PC-3 (cell line): ENCODE measurements around the gene AIG1. TPM values are rescaled to one million over a fixed set of nuclear protein-coding genes. Genes with fewer than 3 reads are reported as not detected.

Experiments used
- ATAC-seq: fragments of 200-7000 bp; cut with Tn5 transposase; 2 replicates; pipeline ENCODE4 v1.9.1; 2020; ENCODE audit warnings: mild to moderate bottlenecking, moderate library complexity
- BruUV-seq: library from RNA; stranded (reverse); fragments of 400-500 nt; replicated peaks from 2 replicates; lab custom pipeline; 2021; lab: Mats Ljungman, UMichigan
- CTCF ChIA-PET: fragments of 300-600 bp; sonication (Branson Sonifier 250); formaldehyde crosslinking; loops from one replicate; lab custom pipeline; 2022; ENCODE audit warnings: antibody characterized with exemption; lab: Charles Lee
- POLR2A ChIA-PET: fragments of 300-600 bp; sonication (Branson Sonifier 250); formaldehyde crosslinking; loops from one replicate; lab custom pipeline; 2022; ENCODE audit warnings: antibody characterized with exemption; ENCODE audit not compliant: unreplicated experiment; lab: Charles Lee
- DNase-seq: peaks from one replicate; pipeline ENCODE4 v3.0.0-alpha.2; 2015
- H2AFZ ChIP-seq: fragments of 300-600 bp; sonication (generic); 2 replicates; pipeline ENCODE4 v1.6.0; 2016; ENCODE audit warnings: antibody characterized with exemption, low read length
- H3F3A ChIP-seq: fragments of 300-600 bp; sonication (generic); one replicate; pipeline ENCODE4 v1.6.0; 2017; ENCODE audit warnings: antibody characterized with exemption, low read length, control low read depth, mild to moderate bottlenecking; ENCODE audit not compliant: unreplicated experiment
- H3K27ac ChIP-seq: fragments of 300-600 bp; sonication (generic); 2 replicates; pipeline ENCODE4 v1.5.1; 2016; ENCODE audit warnings: mild to moderate bottlenecking, low read length
- H3K27me3 ChIP-seq: fragments of 300-600 bp; sonication (generic); 2 replicates; pipeline ENCODE4 v1.6.1; 2016; ENCODE audit warnings: low read length, mixed read lengths
- H3K36me3 ChIP-seq: fragments of 300-600 bp; sonication (generic); 2 replicates; pipeline ENCODE4 v1.6.1; 2016; ENCODE audit warnings: low read depth, mixed run types, low read length, mixed read lengths
- H3K4me1 ChIP-seq: fragments of 300-600 bp; sonication (generic); 2 replicates; pipeline ENCODE4 v1.5.1; 2016; ENCODE audit warnings: low read length; ENCODE audit not compliant: insufficient read depth
- H3K4me2 ChIP-seq: fragments of 300-600 bp; sonication (generic); 2 replicates; pipeline ENCODE4 v1.6.0; 2016; ENCODE audit warnings: low read length
- H3K4me3 ChIP-seq: fragments of 300-600 bp; sonication (generic); 2 replicates; pipeline ENCODE4 v1.5.1; 2016; ENCODE audit warnings: mild to moderate bottlenecking, low read length, mixed read lengths
- H3K79me2 ChIP-seq: fragments of 300-600 bp; sonication (generic); 2 replicates; pipeline ENCODE4 v1.6.1; 2017; ENCODE audit warnings: low read length, mixed read lengths
- H3K9ac ChIP-seq: fragments of 300-600 bp; sonication (generic); 2 replicates; pipeline ENCODE4 v1.6.0; 2016; ENCODE audit warnings: mild to moderate bottlenecking, low read length
- H3K9me2 ChIP-seq: fragments of 300-600 bp; sonication (generic); replicated peaks from 2 replicates; pipeline ENCODE4 v1.6.1; 2016; ENCODE audit warnings: mixed run types, low read length, mixed read lengths
- H3K9me3 ChIP-seq: fragments of 300-600 bp; sonication (generic); 2 replicates; pipeline ENCODE4 v1.6.1; 2016; ENCODE audit warnings: low read length, mixed read lengths
- H4K20me1 ChIP-seq: fragments of 300-600 bp; sonication (generic); 2 replicates; pipeline ENCODE4 v1.6.1; 2016; ENCODE audit warnings: low read length, mixed read lengths
- EZH2 ChIP-seq: fragments of 300-600 bp; sonication (generic); IDR thresholded peaks from one replicate; pipeline ENCODE4 v1.6.1; 2017; ENCODE audit warnings: antibody characterized with exemption, mild to moderate bottlenecking, low read length; ENCODE audit not compliant: unreplicated experiment
- EZH2phosphoT487 ChIP-seq: fragments of 300-600 bp; sonication (generic); IDR thresholded peaks from 2 replicates; pipeline ENCODE4 v1.6.1; 2018; ENCODE audit warnings: mild to moderate bottlenecking, antibody characterized with exemption, low read length, borderline replicate concordance
- intact Hi-C: fragments of 100-400 bp; cut with micrococcal nuclease; formaldehyde crosslinking; loops from 2 replicates; pipeline ENCODE4 v1.9.0; 2023
- total RNA-seq: library from RNA; depleted of rRNA; stranded (reverse); fragments of >200 nt; gene quantifications from 2 replicates; pipeline ENCODE4 v1.2.3, GENCODE V29; 2014
- TF ChIP-seq, protein P1 (sequence below): fragments of 300-600 bp; sonication (generic); conservative IDR thresholded peaks from 2 replicates; pipeline ENCODE4 v1.5.1; 2017; ENCODE audit warnings: antibody characterized with exemption, low read depth, mild to moderate bottlenecking, low read length

The AIG1 gene
- total RNA-seq, 1 experiment from 2014 or later, result 32.7 TPM

DNA sequence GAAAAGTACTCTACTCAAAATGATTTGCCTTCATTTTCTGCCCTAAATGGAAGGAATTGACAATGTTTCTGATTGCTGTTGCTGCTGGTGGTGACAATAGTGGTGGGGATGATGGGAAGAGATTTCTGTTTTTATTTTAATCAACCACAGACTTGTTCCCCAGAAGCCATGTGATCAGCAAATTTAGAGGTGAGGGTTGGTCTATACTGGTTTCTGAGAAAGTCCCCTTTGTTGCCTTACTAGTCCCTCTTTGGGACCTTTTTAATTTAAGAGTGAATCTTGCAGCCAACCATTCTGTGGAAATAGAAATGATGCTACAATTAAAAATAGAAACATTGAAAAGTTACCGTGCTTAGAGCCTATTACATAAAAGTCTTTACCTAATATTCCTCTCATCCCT is 43.2 kb downstream of the AIG1 start:
- H3K4me2 ChIP-seq, result no peak overlapping the region
- ChIA-PET POLR2A (no interaction called here), CTCF (no interaction called here)
- TF ChIP-seq EZH2phosphoT487 (no peak), EZH2 (no peak)
- TF ChIP-seq, protein P1, sequence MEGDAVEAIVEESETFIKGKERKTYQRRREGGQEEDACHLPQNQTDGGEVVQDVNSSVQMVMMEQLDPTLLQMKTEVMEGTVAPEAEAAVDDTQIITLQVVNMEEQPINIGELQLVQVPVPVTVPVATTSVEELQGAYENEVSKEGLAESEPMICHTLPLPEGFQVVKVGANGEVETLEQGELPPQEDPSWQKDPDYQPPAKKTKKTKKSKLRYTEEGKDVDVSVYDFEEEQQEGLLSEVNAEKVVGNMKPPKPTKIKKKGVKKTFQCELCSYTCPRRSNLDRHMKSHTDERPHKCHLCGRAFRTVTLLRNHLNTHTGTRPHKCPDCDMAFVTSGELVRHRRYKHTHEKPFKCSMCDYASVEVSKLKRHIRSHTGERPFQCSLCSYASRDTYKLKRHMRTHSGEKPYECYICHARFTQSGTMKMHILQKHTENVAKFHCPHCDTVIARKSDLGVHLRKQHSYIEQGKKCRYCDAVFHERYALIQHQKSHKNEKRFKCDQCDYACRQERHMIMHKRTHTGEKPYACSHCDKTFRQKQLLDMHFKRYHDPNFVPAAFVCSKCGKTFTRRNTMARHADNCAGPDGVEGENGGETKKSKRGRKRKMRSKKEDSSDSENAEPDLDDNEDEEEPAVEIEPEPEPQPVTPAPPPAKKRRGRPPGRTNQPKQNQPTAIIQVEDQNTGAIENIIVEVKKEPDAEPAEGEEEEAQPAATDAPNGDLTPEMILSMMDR, result no peak
- no peak for DNase-seq
- no peaks in the 10 kb centered on the region for H3K4me1 ChIP-seq
- no peaks in the 10 kb centered on the region for H3K79me2 ChIP-seq
- no TSS peak for BruUV-seq
- no peak overlapping the region for H3K9ac ChIP-seq
- ATAC-seq, result no peak
- no peaks in the 10 kb centered on the region for H3K9me3 ChIP-seq
- intact Hi-C loops, result no loop called here
- H3K27me3 ChIP-seq, result no peaks in the 10 kb centered on the region
- H2AFZ ChIP-seq, result no peak overlapping the region
- H3K27ac ChIP-seq, result no peak overlapping the region
- no peaks in the 10 kb centered on the region for H3F3A ChIP-seq
- H4K20me1 ChIP-seq, result no peaks in the 10 kb centered on the region
- no peaks in the 10 kb centered on the region; the same call in 1 of the 2 replicates for H3K36me3 ChIP-seq
- no peaks in the 10 kb centered on the region for H3K9me2 ChIP-seq
- no peak overlapping the region for H3K4me3 ChIP-seq

GRCh38 chr6:143107440-143107839 is 46.8 kb downstream of the AIG1 start:
- ChIA-PET CTCF (no interaction called here), POLR2A (no interaction called here)
- Histone ChIP-seq H3K4me1 (no peaks in the 10 kb centered on the region), H3K27me3 (no peaks in the 10 kb centered on the region), H3K4me3 (no peak overlapping the region), H3K9ac (no peak overlapping the region), H4K20me1 (no peaks in the 10 kb centered on the region), H3K36me3 (no peaks in the 10 kb centered on the region; the same call in 1 of the 2 replicates), H3K27ac (no peak overlapping the region), H2AFZ (no peak overlapping the region), H3K4me2 (no peak overlapping the region), H3K9me2 (no peaks in the 10 kb centered on the region), H3K79me2 (no peaks in the 10 kb centered on the region), H3K9me3 (no peaks in the 10 kb centered on the region), H3F3A (no peaks in the 10 kb centered on the region)
- TF ChIP-seq, protein P1, result no peak
- TF ChIP-seq EZH2phosphoT487 (no peak), EZH2 (no peak)
- ATAC-seq (no peak), DNase-seq (no peak)
- no TSS peak for BruUV-seq
- intact Hi-C loops, result no loop called here

DNA sequence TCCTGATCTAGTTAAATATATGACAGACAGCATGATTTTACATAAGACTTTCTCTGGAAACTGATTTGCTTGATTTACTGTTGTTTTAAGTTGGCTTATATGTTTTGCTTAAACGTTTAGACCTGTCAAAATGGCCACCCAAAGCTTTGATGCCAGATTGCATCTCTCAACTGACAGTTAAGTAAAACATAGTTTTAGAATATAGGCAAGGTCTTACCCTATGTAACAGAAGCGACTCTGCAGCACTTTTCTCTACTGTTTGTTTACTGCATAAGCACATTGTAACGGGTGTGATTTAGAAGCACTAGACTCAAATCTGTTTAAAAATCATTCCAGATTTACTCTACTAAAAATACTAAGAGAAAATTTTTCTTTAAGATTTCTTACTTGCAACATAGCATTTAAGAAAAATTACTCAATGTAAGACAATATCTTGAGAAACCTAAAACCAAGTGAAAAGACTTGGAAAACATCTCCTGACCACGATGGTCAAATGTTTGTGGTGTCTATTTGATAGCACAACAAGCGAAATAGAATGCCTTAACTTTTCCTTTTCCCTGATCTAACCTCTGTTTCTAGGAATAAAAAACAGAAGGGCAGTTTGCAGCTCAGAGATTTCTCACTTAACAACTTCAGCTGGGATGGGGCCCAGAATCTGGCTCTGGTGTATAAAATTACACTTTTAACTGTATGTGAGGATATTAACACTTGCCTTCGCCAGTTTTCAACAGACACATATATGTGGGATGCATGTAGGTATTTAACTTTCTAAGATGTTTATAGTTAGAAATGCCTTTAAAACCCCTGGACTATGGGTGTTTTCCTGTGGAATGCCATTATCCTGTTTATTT is 47.4 kb downstream of the AIG1 start:
- Histone ChIP-seq H3K4me1 (no peaks in the 10 kb centered on the region), H3K27ac (no peak overlapping the region), H3K27me3 (no peaks in the 10 kb centered on the region), H3K79me2 (no peaks in the 10 kb centered on the region), H3K9me2 (no peaks in the 10 kb centered on the region), H3K36me3 (no peaks in the 10 kb centered on the region; the same call in 1 of the 2 replicates), H3K4me3 (no peak overlapping the region), H2AFZ (no peak overlapping the region), H3K9me3 (no peaks in the 10 kb centered on the region), H3K4me2 (no peak overlapping the region), H3F3A (no peaks in the 10 kb centered on the region), H3K9ac (no peak overlapping the region), H4K20me1 (no peaks in the 10 kb centered on the region)
- ATAC-seq (no peak), DNase-seq (no peak)
- no TSS peak for BruUV-seq
- POLR2A ChIA-PET, result no interaction called here
- intact Hi-C loops, result no loop called here
- no peak for TF ChIP-seq EZH2phosphoT487
- CTCF ChIA-PET, result no interaction called here
